B cell (primary cell): ENCODE measurements around the gene AGBL3. TPM values are rescaled to one million over a fixed set of nuclear protein-coding genes. Genes with fewer than 3 reads are reported as not detected.
A peak's percentile ranks its signal among the peaks of the same experiment; 100 is the strongest.

Experiments used
- ATAC-seq: fragments of 200-7000 bp; cut with Tn5 transposase; one replicate; pipeline ENCODE4 v1.10.0; 2021; ENCODE audit warnings: low read depth, mild to moderate bottlenecking, moderate number of reproducible peaks, moderate library complexity
- CTCF ChIA-PET: fragments of 350-600 bp; sonication (Branson Sonifier 250); formaldehyde crosslinking; loops from one replicate; lab custom pipeline; 2021; ENCODE audit warnings: antibody characterized with exemption, inconsistent platforms; lab: Charles Lee
- POLR2A ChIA-PET: fragments of 350-600 bp; sonication (Branson Sonifier 250); formaldehyde crosslinking; loops from one replicate; lab custom pipeline; 2021; ENCODE audit warnings: antibody characterized with exemption; lab: Charles Lee
- DNase-seq: peaks from one replicate; pipeline ENCODE4 v3.0.0; 2013
- H2AFZ ChIP-seq: 2 replicates; pipeline ENCODE4 v1.6.1; 2012; ENCODE audit warnings: mild to moderate bottlenecking, low read depth, low read length; ENCODE audit not compliant: insufficient read depth, poor library complexity, severe bottlenecking
- H3K27ac ChIP-seq, 2 donors: 1 replicate in 1 of 2; 2 replicates in 1 of 2; pipeline ENCODE4 v1.5.1; 2012 to 2013; ENCODE audit warnings: low read length in 2 of 2, mild to moderate bottlenecking in 2 of 2, moderate library complexity in 1 of 2
- H3K27me3 ChIP-seq, 4 experiments: fragments of 200-600 bp in 1 of 4; sonication (generic) in 1 of 4; replicated peaks in 1 of 4; 1 replicate in 2 of 4; 2 replicates in 2 of 4; pipeline versions ENCODE4 v1.6.1 to v1.7.0; 2013 to 2016; ENCODE audit warnings: low read length in 3 of 4, mild to moderate bottlenecking in 2 of 4, mixed read lengths in 1 of 4, moderate library complexity in 1 of 4; ENCODE audit not compliant: insufficient read depth in 4 of 4, control insufficient read depth in 3 of 4; ENCODE audit errors: control extremely low read depth in 1 of 4
- H3K36me3 ChIP-seq, 2 experiments: replicated peaks in 1 of 2; 1 replicate in 1 of 2; 2 replicates in 1 of 2; pipeline versions ENCODE4 v1.6.1 to v1.7.1; 2013; ENCODE audit warnings: low read length in 1 of 2; ENCODE audit not compliant: insufficient read depth in 2 of 2, control insufficient read depth in 1 of 2; ENCODE audit errors: control extremely low read depth in 1 of 2, extremely low read depth in 1 of 2
- H3K4me1 ChIP-seq, 2 donors: fragments of 200-600 bp in 1 of 2; sonication (generic) in 1 of 2; 1 replicate in 1 of 2; 2 replicates in 1 of 2; pipeline versions ENCODE4 v1.5.1 to v1.6.1; 2013 to 2017; ENCODE audit warnings: low read length in 2 of 2; ENCODE audit not compliant: control insufficient read depth in 2 of 2, insufficient read depth in 2 of 2
- H3K4me2 ChIP-seq: replicated peaks from 2 replicates; pipeline ENCODE3; 2012; ENCODE audit warnings: mild to moderate bottlenecking, low read depth, low read length; ENCODE audit not compliant: poor library complexity, severe bottlenecking
- H3K4me3 ChIP-seq, 5 experiments: fragments of 200-600 bp in 1 of 5; sonication (generic) in 1 of 5; 1 replicate in 3 of 5; 2 replicates in 2 of 5; pipeline versions ENCODE4 v1.5.1 to v1.7.0; 2011 to 2016; ENCODE audit warnings: low read length in 4 of 5, mild to moderate bottlenecking in 4 of 5, low read depth in 2 of 5, control low read depth in 1 of 5, moderate library complexity in 1 of 5; ENCODE audit not compliant: insufficient read depth in 1 of 5; ENCODE audit errors: control extremely low read depth in 1 of 5, extremely low read depth in 1 of 5
- H3K79me2 ChIP-seq: fragments of 200-600 bp; sonication (generic); one replicate; pipeline ENCODE4 v1.6.0; 2016; ENCODE audit warnings: low read length; ENCODE audit not compliant: control insufficient read depth, insufficient read depth
- H3K9ac ChIP-seq: fragments of 200-600 bp; sonication (generic); 2 replicates; pipeline ENCODE4 v1.6.1; 2017; ENCODE audit warnings: mild to moderate bottlenecking, low read length, moderate library complexity
- H3K9me3 ChIP-seq, 3 donors: one replicate each; pipeline versions ENCODE4 v1.6.1 to v1.7.1; 2013; ENCODE audit warnings: low read length in 2 of 3; ENCODE audit not compliant: control insufficient read depth in 2 of 3, insufficient read depth in 1 of 3; ENCODE audit errors: control extremely low read depth in 1 of 3
- H4K20me1 ChIP-seq: 2 replicates; pipeline ENCODE4 v1.6.0; 2012; ENCODE audit warnings: mild to moderate bottlenecking, low read length; ENCODE audit not compliant: insufficient read depth, control insufficient read depth, poor library complexity, severe bottlenecking
- H3K27ac Mint-ChIP-seq: one replicate; pipeline ENCODE4 v1.8.0; 2021; ENCODE audit warnings: mixed read lengths
- H3K27me3 Mint-ChIP-seq: one replicate; pipeline ENCODE4 v1.8.0; 2021; ENCODE audit warnings: mixed read lengths
- H3K4me1 Mint-ChIP-seq: one replicate; pipeline ENCODE4 v1.8.0; 2021; ENCODE audit warnings: mixed read lengths
- H3K4me3 Mint-ChIP-seq: one replicate; pipeline ENCODE4 v1.8.0; 2021; ENCODE audit warnings: mixed read lengths
- H3K9me3 Mint-ChIP-seq: one replicate; pipeline ENCODE4 v1.8.0; 2022; ENCODE audit warnings: mixed read lengths; ENCODE audit not compliant: insufficient read depth
- EZH2 ChIP-seq: IDR thresholded peaks from 2 replicates; pipeline ENCODE4 v1.6.1; 2012; ENCODE audit warnings: borderline replicate concordance, low read depth, mild to moderate bottlenecking, moderate library complexity, low read length; ENCODE audit not compliant: insufficient read depth, poor library complexity, severe bottlenecking
- WGBS: methylation state at CpG from one replicate; pipeline ENCODE4 v1.1.5; 2013; ENCODE audit warnings: missing lambda C conversion rate; ENCODE audit not compliant: insufficient coverage; 5-methylcytosine and 5-hydroxymethylcytosine counted together
- intact Hi-C: fragments of 100-400 bp; cut with micrococcal nuclease; formaldehyde crosslinking; loops from one replicate; pipeline ENCODE4 v1.10.0; 2022
- polyA plus RNA-seq: library from polyadenylated mRNA; depleted of rRNA; stranded (reverse); fragments of >200 nt; gene quantifications from 2 replicates; pipeline ENCODE4 v1.2.3, GENCODE V29; 2012
- total RNA-seq, 2 donors: library from RNA; stranded (reverse); fragments of 120-200 nt in 1 of 2; gene quantifications; 1 replicate in 1 of 2; 2 replicates in 1 of 2; pipeline versions ENCODE4 v1.2.3 to v1.2.4, GENCODE V29; 2013 to 2022
- TF ChIP-seq, protein P1 (sequence below): fragments of 200-600 bp; IDR thresholded peaks from one replicate; pipeline ENCODE4 v1.8.0; 2022; ENCODE audit warnings: antibody characterized with exemption, mild to moderate bottlenecking

AGBL3 gene
- total and polyA plus RNA-seq, 2 donors (not counting 1 experiment from before 2014, with no cell fraction given) = 0.51 to 10.9 TPM

DNA sequence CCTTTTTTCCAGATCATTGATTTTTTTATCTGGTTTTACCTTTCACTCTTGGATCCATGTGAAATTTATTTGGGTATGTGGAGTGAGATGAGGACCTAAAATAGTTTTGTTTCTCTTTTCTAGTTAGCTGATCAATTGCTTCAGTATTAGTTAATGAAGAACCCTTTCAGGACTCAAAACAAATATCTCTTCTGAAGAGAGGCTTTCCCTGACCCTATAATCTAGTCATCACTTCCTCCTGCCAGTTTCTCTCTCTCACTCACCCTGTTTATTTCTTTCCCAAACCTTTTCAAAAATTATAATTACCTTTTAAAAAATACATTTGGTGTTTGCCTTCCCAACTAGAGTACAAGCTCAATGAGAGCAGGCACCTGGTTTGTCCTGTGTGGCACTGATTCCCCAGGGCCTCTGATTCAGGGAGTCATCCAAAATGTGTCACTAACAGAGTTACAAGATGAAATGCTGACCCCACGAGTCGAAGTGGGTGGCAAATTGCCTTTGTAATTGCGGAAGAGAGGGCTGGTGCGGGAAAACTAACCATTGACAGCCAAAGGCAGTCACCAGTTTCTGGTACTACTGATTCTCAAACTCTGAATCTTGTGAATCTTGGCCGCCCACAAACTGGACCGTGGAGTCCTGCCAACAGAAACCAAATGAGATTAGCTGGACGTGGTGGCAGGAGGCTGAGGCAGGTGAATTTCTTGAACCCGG, 163.9 kb downstream of the AGBL3 start:
- H3K79me2 ChIP-seq = peaks cover 72% of the 10 kb centered on the region
- no peak overlapping the region for H2AFZ ChIP-seq
- no peaks in the 10 kb centered on the region for H3K27me3 ChIP-seq
- peak; percentile 26 for DNase-seq
- peak overlapping the region; percentile 82 for H3K27ac Mint-ChIP-seq
- H3K27ac ChIP-seq = peak overlapping the region; percentile 59 to 90
- intact Hi-C loops = no loop called here
- H3K27me3 Mint-ChIP-seq = no peaks in the 10 kb centered on the region
- no peaks in the 10 kb centered on the region for H4K20me1 ChIP-seq
- no peak for ATAC-seq
- TF ChIP-seq, protein P1, sequence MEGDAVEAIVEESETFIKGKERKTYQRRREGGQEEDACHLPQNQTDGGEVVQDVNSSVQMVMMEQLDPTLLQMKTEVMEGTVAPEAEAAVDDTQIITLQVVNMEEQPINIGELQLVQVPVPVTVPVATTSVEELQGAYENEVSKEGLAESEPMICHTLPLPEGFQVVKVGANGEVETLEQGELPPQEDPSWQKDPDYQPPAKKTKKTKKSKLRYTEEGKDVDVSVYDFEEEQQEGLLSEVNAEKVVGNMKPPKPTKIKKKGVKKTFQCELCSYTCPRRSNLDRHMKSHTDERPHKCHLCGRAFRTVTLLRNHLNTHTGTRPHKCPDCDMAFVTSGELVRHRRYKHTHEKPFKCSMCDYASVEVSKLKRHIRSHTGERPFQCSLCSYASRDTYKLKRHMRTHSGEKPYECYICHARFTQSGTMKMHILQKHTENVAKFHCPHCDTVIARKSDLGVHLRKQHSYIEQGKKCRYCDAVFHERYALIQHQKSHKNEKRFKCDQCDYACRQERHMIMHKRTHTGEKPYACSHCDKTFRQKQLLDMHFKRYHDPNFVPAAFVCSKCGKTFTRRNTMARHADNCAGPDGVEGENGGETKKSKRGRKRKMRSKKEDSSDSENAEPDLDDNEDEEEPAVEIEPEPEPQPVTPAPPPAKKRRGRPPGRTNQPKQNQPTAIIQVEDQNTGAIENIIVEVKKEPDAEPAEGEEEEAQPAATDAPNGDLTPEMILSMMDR = no peak
- no peak for TF ChIP-seq EZH2
- H3K4me2 ChIP-seq = peak overlapping the region; percentile 70
- WGBS = 89% methylated on average over 8 of the region's 8 CpGs
- ChIA-PET CTCF (interaction anchor here (1.9 to 5.4 kb wide), 2 partner anchors 10 to 19 kb away, joined by 12 to 47 read pairs; partner anchors contain the start of gene CYREN), POLR2A (interaction anchor here (1.3 kb wide), 1 partner anchor 19 kb away, joined by 3 read pairs; no protein-coding TSS in a partner anchor)
- H3K4me1 Mint-ChIP-seq = peaks cover 76% of the 10 kb centered on the region
- peak overlapping the region; percentile 77 for H3K9ac ChIP-seq
- H3K4me3 Mint-ChIP-seq = peak overlapping the region; percentile 91
- H3K9me3 Mint-ChIP-seq = peaks cover 8% of the 10 kb centered on the region
- peaks cover 0 to 2% (median under 1%) of the 10 kb centered on the region in 3 donors for H3K9me3 ChIP-seq
- peaks cover 42 to 52% of the 10 kb centered on the region in 2 donors for H3K4me1 ChIP-seq
- H3K4me3 ChIP-seq = peak overlapping the region in 3 of 5 experiments; percentile 18 to 98 (median 68)
- no peaks in the 10 kb centered on the region for H3K36me3 ChIP-seq

DNA sequence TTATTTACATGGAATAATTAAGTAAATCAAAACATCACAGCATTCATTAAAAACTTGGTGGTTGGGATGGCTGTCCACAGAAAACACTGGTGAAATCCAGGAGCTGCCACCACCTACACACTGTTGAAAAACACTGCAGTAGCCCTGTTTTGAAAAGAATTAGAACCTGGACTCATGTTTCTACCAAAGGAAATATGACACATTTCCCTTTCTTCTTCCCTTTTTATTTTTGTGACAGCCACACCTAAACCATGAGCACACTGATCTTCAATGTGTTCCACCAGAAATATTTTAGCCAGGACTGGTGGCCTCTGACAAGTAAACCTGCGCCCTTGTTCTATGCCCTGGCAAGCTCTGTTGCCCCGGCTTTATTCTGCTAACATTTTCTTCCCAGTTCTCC, 164.8 kb downstream of the AGBL3 start:
- no peaks in the 10 kb centered on the region for H3K36me3 ChIP-seq
- TF ChIP-seq, protein P1 = no peak
- TF ChIP-seq EZH2 = no peak
- peaks cover 81% of the 10 kb centered on the region for H3K79me2 ChIP-seq
- intact Hi-C loops = no loop called here
- 67% methylated on average over 2 of the region's 2 CpGs for WGBS
- H3K9me3 Mint-ChIP-seq = peaks cover 12% of the 10 kb centered on the region
- peak overlapping the region; percentile 85 for H3K27ac Mint-ChIP-seq
- DNase-seq (peak; percentile 39), ATAC-seq (no peak)
- peaks cover 72% of the 10 kb centered on the region for H3K4me1 Mint-ChIP-seq
- peak overlapping the region in 1 of 5 experiments; percentile 98 for H3K4me3 ChIP-seq
- peak overlapping the region; percentile 19 for H2AFZ ChIP-seq
- H3K4me1 ChIP-seq = peaks cover 42 to 52% of the 10 kb centered on the region in 2 donors
- H3K27ac ChIP-seq = peak overlapping the region; percentile 59 to 90
- H3K27me3 Mint-ChIP-seq = no peaks in the 10 kb centered on the region
- ChIA-PET POLR2A (interaction anchor here (0.9 to 1.7 kb wide), 3 partner anchors 10 to 20 kb away, joined by 3 to 7 read pairs (median 4); partner anchors contain the start of gene CYREN), CTCF (interaction anchor here (1.9 to 5.4 kb wide), 2 partner anchors 9 to 19 kb away, joined by 12 to 47 read pairs; partner anchors contain the start of gene CYREN)
- peak overlapping the region; percentile 70 for H3K4me2 ChIP-seq
- H3K27me3 ChIP-seq = no peaks in the 10 kb centered on the region
- H3K9me3 ChIP-seq = peaks cover 0 to 11% (median 5%) of the 10 kb centered on the region in 3 donors
- peak overlapping the region; percentile 91 for H3K4me3 Mint-ChIP-seq
- peak overlapping the region; percentile 77 for H3K9ac ChIP-seq
- H4K20me1 ChIP-seq = no peaks in the 10 kb centered on the region
